AML-193 (cell line): ENCODE data around the gene PKHD1.

Source experiments
- DNase-seq, 2 experiments: peaks; one replicate each; lab custom pipeline; 2025; lab: John Stamatoyannopoulos, UW

The PKHD1 gene

GRCh38 chr6:52103623-52104022, 16.2 kb upstream of the PKHD1 start:
- DNase-seq = no peak

GRCh38 chr6:52102405-52102804, 15.0 kb upstream of the PKHD1 start:
- no peak for DNase-seq

DNA sequence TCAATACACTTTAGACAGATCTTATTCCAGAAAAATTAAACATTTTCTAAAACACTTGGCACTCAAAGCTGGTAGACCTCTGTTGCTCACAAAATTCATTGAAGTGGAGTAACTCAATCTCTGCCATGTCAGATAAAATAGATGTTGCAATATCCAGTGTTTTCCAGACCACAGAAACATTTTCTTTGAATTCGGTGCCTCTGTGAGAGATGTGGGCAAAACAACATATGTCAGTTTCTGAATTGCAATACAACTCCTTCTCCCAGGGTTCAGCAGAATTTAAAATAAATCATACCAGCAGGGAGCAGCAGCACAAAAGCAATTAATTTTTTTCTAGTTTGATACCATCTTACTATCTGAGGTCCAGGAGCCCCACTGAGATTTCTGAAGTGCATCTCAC, 11.3 kb upstream of the PKHD1 start:
- peak; percentile 12 to 29 for DNase-seq

DNA sequence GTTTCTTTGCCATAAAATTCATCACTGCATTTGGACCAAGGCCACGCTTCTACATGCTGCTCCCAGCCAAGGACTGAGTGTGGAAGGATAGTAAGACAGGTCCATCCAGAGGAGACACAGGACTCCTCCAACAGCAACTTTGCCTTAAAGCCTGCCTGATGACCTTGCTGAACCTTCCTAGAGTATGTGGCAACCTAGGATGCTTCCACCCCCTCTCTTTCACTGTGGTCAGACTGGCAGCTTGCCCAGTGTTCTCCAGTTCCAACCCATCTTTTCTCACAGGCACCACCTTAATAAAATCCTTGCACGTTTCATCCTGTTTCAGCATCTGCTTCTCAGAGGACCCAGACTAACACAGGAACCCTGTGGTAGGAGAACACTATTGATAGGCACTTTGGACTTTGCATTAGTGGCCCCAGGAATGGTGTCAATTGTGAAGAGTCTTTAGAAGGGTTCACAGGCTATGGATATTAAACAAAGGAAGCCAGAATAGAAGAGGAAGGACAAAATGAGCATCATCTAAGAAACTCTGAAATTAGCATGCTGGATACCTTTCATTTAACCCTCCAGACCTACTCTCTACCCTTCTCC, 2.4 kb upstream of the PKHD1 start:
- peak; percentile 12 to 13 for DNase-seq

DNA sequence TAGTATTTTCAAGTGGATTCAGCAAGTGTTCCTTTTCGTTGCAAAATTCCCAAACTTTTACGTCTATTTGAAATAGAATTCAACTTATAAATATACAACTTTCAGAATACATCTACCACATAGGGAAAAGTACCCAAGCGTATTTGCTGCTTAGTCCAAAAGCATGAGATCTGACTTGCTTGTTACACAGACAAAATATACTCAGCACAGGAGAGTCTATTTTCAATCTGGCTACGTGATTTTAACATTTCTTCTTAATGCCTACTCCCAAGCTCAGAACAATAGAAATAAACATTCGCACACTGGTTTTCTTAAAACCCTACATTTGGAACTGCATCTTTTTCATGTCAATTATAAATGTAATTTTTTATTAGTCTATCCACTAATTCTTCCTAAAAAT, 672 bp downstream of the PKHD1 start:
- DNase-seq = no peak

DNA sequence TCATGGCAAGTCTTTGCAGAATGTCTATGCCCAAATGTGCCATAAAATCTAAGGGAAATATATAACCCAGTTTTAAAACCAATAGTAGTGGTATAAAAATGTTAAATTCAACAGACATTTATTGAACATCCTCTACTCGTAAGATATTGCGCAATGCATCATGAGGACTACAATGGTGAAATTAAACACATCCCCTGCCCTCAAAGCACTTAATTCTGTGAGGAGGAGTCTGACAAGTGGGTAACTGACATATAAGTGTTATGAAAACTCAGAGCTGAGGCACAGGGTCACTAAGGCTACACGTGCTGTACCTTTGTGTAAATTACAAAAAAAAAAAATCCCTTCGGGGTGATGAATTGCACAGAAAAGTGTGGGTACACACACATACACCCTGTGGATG, 6.2 kb downstream of the PKHD1 start:
- no peak for DNase-seq

GRCh38 chr6:52077961-52078625, 9.3 kb downstream of the PKHD1 start:
- DNase-seq = no peak

- no peak for DNase-seq
These were observed 10.1 kb downstream of the PKHD1 start for GRCh38 chr6:52077180-52077884.

GRCh38 chr6:52076791-52077179, 10.6 kb downstream of the PKHD1 start:
- no peak for DNase-seq

- no peak for DNase-seq
These were observed 12.7 kb downstream of the PKHD1 start for GRCh38 chr6:52074716-52075115.

GRCh38 chr6:52074155-52074554, 13.3 kb downstream of the PKHD1 start:
- no peak for DNase-seq

GRCh38 chr6:52065621-52066020, 21.8 kb downstream of the PKHD1 start:
- DNase-seq = no peak

- DNase-seq = peak; percentile 91 to 94
These were observed 23.6 kb downstream of the PKHD1 start for GRCh38 chr6:52063584-52064344.

DNA sequence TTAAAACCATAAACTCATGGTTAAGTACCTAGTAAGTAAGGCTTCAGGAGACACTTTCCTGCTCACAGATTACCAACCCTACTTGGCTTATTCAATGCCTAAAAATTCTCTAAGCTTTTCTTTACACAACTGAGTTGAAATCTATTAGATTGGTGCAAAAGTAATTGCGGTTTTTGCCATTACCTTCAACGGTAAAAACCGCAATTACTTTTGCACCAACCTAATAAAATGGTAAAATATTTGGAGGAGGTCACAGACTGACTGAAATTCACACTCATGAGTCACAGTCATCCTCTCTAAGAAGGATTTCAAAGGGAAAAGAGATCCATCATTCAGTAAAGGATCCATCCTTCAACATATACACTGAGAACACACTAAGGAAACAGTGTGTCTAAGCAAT, 25.9 kb downstream of the PKHD1 start:
- DNase-seq = no peak

- DNase-seq = no peak
These were observed 27.6 kb downstream of the PKHD1 start for GRCh38 chr6:52059821-52060220.

DNA sequence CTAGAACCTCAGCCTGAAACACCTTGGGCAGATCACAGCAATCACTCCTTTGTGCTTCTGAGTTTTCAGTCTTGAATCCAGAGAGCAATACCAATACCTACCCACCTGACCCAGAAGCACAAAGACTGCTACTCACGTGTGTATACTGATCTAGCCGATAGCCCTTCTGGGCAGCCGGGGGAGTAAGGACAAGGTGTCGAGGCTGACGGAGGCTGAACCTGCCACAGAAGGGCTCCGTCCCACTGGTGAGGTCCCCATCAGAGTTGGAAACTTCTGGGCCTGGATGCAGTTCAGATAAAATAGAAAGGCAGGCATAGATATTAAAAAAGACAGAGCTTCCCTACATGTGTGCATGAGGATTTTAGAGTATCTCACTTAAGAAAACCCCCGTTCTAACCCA, 32.0 kb downstream of the PKHD1 start:
- no peak for DNase-seq

- no peak for DNase-seq
These were observed 34.2 kb downstream of the PKHD1 start for GRCh38 chr6:52053038-52053695.

GRCh38 chr6:52050051-52050405, 37.4 kb downstream of the PKHD1 start:
- DNase-seq = no peak

DNA sequence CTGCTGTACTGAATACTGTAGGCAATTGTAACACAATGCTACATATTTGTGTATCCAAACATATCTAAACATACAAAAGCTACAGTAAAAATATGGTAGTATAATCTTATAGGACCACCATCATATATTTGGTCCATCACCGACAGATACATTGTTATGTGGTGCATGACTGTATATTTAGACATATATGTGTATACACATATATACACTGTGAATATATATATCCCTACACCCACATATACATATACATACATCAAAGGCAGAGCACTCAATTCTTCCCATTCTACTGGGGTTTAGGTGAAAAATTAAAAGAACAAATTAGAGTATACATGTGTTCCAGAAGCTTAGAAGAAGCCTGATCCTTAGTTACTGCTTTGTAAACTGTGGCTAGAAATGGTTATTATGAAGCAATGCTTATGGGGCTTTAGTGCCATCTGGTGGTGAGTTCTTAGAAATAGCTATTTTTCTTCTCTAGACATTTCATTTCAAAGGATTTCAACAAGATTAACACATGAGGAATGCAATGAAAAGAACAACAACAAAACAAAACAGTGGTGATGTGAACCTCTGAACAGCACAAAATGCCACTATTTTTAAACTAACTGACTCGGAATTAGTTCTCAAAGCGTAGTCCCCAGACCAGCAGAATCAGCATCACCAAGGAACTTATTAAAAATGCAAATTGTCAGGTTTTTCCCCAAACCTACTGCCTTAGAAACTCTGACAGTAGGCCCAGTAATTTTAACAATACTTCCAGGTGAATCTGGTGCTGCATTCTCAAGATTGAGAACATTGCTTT, 38.0 kb downstream of the PKHD1 start:
- peak; percentile 62 to 75 for DNase-seq

GRCh38 chr6:52046456-52046855, 41.0 kb downstream of the PKHD1 start:
- no peak for DNase-seq

DNA sequence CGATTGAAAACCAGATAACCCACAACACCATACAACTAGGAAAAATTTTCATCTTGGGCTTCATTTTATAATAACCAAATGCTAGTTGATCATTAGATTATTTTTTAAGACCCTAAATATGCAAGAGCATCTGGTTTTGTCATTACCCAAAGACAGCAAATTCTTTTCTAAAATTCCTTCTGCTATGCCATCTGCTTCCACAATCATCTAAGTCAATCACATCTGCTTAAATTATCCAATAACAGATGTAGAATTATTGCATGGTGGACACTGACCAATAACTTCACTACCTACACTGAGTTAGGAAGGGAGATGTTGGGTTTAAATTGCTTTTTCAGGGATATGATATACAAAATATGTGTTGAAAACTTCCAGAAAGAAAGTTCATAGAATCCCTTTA, 41.9 kb downstream of the PKHD1 start:
- DNase-seq = no peak
